NCI-H748 (cell line): Measurements from ENCODE around the gene CPA5.

ENCODE experiments used
- DNase-seq: peaks from one replicate; lab custom pipeline; 2025; ENCODE audit not compliant: unreplicated experiment; lab: John Stamatoyannopoulos, UW

The CPA5 gene

GRCh38 chr7:130356876-130357611 is 12.4 kb downstream of the CPA5 start:
- no peak for DNase-seq

DNA sequence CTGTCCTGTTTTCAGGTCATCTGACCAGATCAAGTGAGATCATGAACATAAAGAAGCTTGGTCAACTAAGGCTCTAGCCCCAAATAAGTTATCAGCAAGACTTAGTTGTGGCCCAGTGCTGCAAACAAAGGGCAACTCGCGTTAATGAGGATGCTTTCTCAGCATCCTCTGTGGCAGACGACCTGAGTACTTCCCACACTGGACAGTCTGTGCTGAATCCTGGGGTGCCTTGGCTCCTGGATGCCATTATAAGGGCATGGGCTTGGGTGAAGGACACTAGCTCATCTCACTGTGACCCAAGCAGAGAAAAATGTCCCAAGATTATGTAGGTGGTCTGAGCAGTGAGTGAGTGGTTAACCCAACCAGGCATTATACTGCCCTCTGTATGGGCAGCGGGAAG is 13.9 kb downstream of the CPA5 start:
- no peak for DNase-seq

DNA sequence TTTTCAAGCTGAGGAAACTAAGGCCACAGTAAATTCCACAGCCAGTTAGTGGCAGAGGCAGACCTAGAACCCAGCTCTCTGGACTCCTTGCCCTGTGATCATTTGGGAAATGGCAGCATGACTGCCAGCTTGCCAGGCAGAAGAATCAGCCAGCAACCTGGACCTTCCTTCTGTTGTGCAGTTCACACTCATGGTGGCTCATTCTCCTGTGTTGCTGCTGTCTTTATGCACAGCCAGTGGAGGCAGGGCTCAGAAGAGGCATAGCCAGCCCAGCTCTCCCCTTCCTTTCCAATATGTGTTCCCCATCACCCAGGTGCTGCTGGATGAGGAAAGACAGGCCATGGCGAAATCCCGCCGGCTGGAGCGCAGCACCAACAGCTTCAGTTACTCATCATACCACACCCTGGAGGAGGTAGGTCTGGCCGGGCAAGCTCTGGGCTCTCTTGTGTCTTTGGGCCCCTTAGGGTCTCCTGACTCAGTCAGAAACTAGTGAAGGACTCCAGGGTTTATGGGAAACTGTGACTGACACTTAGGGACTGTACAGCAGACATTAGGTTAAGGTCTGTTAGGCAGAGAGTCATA is 14.8 kb downstream of the CPA5 start:
- DNase-seq: no peak

- no peak for DNase-seq
Measured at GRCh38 chr7:130360518-130360917, 15.9 kb downstream of the CPA5 start.

DNA sequence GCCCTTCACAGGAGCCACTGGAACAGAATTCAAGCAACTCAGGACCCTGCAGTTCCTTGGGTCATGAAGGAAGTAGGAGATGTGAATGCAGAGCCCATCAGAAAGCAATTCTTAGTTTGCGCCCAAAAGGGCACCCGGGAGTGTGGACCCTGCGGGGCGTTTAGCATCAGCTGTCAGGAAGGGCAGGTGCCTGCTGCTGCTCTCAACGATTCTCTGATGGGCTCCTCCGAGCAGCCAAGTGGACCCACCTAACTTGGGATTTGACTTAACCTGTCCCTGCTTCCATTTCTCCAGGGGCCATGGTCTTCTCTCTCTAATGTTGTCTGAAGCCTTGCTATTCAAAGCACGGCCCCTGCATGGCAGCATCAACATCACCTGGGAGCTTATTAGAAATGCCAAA is 17.1 kb downstream of the CPA5 start:
- no peak for DNase-seq

DNA sequence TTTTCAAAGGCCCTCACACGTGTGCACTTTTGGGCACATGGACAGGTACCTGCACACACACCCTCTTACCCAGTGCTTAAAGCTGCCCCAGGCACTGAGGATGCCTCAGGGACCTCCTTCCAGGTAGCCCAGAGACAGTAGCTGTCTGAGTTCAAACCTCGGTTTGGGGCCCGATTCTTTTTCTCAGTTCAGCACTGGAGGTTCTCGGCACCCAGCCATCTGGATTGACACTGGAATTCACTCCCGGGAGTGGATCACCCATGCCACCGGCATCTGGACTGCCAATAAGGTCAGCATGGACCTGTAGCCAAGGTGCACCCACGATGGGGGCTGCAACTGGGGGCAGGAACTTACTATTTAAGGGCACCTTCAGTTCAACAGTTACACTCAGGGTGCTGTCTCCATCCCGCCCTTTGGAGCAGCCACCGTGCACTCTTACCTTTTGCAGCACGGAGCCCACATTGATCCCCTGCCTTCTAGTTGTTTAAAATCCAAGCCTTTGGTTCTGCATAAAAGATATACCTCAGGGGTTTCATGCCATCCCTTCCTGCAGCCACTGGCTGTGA is 17.7 kb downstream of the CPA5 start:
- DNase-seq: no peak

- DNase-seq: no peak
Measured at GRCh38 chr7:130363026-130363847, 18.6 kb downstream of the CPA5 start.

DNA sequence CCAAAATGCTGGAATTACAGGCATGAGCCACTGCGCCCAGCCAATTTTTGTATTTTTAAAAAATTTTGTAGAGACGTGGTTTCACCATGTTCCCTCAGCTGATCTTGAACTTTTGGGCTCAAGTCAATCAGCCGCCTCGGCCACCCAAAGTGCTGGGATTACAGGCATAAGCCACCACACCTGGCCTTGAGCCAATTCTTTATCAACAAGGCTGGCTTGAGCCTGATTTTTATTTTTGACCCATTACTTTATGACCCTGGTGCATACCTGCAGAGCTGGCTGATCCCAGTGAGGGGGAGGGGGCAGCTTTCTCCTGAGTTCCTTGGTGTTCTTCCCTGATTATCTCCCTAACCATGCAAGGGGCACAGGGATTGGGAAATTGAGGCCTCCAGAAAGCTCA is 19.8 kb downstream of the CPA5 start:
- peak; percentile 47 for DNase-seq

- DNase-seq: peak; percentile 77
Measured at GRCh38 chr7:130365088-130365487, 20.5 kb downstream of the CPA5 start.

GRCh38 chr7:130365511-130366441 is 21.2 kb downstream of the CPA5 start:
- peak; percentile 100 for DNase-seq

DNA sequence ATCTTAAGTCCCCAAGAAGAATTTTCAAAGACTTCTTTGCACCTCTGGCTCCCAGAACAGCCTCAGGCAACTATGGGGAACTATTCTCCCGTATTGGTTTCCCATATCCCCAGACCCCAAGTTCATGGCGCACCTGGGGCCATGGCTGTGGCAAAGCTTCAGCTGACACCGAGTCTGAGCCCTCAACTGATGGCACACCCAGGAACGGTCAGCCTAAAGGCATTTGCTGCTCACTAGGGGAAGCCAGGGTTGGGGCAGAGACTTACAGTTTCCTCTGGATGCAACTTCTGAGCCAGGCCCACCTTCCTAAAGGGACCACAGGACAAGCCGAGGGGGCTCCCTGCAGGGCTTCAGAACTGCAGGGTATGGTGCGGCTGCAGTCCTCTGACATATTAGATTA is 21.9 kb downstream of the CPA5 start:
- DNase-seq: no peak

GRCh38 chr7:130367088-130367755 is 22.6 kb downstream of the CPA5 start:
- no peak for DNase-seq

GRCh38 chr7:130367836-130368746 is 23.5 kb downstream of the CPA5 start:
- no peak for DNase-seq

GRCh38 chr7:130369110-130369711 is 24.6 kb downstream of the CPA5 start:
- DNase-seq: no peak

DNA sequence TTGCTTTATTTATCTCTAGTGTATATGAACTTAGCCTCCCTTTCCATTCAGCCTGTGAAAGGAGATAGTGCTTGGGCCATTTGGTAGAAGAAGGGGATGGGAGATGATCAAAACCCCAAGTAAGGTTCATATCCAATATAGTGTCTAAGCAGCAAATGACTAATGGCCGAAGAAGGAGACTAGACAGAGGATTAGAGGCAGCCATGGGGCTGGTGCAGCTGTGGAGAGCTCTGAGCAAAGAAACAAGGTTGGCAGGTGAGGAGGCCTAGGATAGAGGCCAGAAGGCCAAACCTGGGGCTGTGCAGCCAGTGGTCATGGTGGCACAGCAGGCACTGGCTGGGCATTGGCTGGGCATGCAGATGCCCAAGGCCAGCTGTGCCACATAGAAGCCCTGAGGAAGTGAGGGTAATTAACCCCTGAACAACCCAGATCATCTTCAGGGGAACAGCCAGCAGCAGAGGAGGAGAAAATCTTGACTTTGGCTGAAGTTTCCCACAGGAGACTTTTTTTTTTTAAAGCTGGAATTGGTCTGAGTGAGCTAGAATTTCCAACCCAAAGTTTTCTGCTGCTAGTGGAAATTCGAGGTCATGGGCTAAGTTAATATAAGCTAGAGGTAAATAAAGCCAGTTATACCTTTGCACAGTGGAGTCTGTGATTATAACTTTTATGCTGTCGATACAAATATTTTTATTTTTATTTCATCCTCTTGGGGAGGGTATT is 25.4 kb downstream of the CPA5 start:
- DNase-seq: no peak

GRCh38 chr7:130371046-130371445 is 26.4 kb downstream of the CPA5 start:
- no peak for DNase-seq

- no peak for DNase-seq
Measured at GRCh38 chr7:130372402-130373165, 28.0 kb downstream of the CPA5 start.
